HG03108 (cell line): ENCODE results near the gene PGM1.

ENCODE experiments used
- ATAC-seq: cut with Tn5 transposase; IDR thresholded peaks from one replicate; pipeline ENCODE4 v1.9.1; 2021; ENCODE audit warnings: moderate library complexity; ENCODE audit not compliant: unreplicated experiment

PGM1 gene

GRCh38 chr1:63691701-63692425 lies 98.7 kb downstream of the PGM1 start:
- no peak for ATAC-seq

- no peak for ATAC-seq
Observed at GRCh38 chr1:63693944-63694571, 100.8 kb downstream of the PGM1 start.

GRCh38 chr1:63698001-63698838 lies 105.0 kb downstream of the PGM1 start:
- no peak for ATAC-seq

GRCh38 chr1:63701187-63701586 lies 108.0 kb downstream of the PGM1 start:
- no peak for ATAC-seq

GRCh38 chr1:63703701-63704107 lies 110.5 kb downstream of the PGM1 start:
- ATAC-seq: no peak

- ATAC-seq: no peak
Observed at GRCh38 chr1:63704443-63704842, 111.2 kb downstream of the PGM1 start.

GRCh38 chr1:63705078-63705477 lies 111.9 kb downstream of the PGM1 start:
- ATAC-seq: peak; percentile 93

GRCh38 chr1:63709267-63709828 lies 116.1 kb downstream of the PGM1 start:
- no peak for ATAC-seq
